GM12878 (cell line): ENCODE data around the gene LORICRIN. TPM values are rescaled to one million over a fixed set of nuclear protein-coding genes. Genes with fewer than 3 reads are reported as not detected.

Experiments used
- ATAC-seq: fragments of 200-7000 bp; cut with Tn5 transposase; 3 replicates; pipeline ENCODE4 v1.9.1; 2020; ENCODE audit warnings: mild to moderate bottlenecking, moderate library complexity
- Bru-seq: library from RNA; stranded (reverse); fragments of 400-500 nt; gene quantifications from one replicate; lab custom pipeline; 2021; lab: Mats Ljungman, UMichigan
- BruChase-seq, 2 experiments: library from RNA; stranded (reverse); fragments of 400-500 nt; gene quantifications; one replicate each; lab custom pipeline; 2021; lab: Mats Ljungman, UMichigan
- BruUV-seq: library from RNA; stranded (reverse); fragments of 400-500 nt; replicated peaks from 2 replicates; lab custom pipeline; 2021; lab: Mats Ljungman, UMichigan
- CTCF ChIA-PET: fragments of 300-600 bp; sonication (Branson Sonifier 250); formaldehyde crosslinking; extraction: SDS; loops from one replicate; lab custom pipeline; 2021; ENCODE audit warnings: inconsistent platforms; lab: Yijun Ruan, JAX
- POLR2A ChIA-PET: fragments of 350-600 bp; formaldehyde crosslinking; extraction: SDS; loops from one replicate; lab custom pipeline; 2021; ENCODE audit warnings: inconsistent platforms; lab: Charles Lee
- RAD21 ChIA-PET: fragments of 300-600 bp; sonication (Branson Sonifier 250); formaldehyde crosslinking; loops from one replicate; lab custom pipeline; 2023; ENCODE audit warnings: antibody characterized with exemption; ENCODE audit not compliant: unreplicated experiment; lab: Charles Lee
- SMC1A ChIA-PET: fragments of 300-600 bp; sonication (Branson Sonifier 250); formaldehyde crosslinking; loops from one replicate; lab custom pipeline; 2023; ENCODE audit not compliant: unreplicated experiment, uncharacterized antibody; lab: Charles Lee
- DNase-seq: peaks from one replicate; pipeline ENCODE4 v3.0.0-alpha.2; 2011; ENCODE audit warnings: low read depth, low spot score
- FAIRE-seq: peaks from 3 replicates; lab custom pipeline; 2011; peaks lifted over from hg19 to GRCh38; lab: Jason Lieb, UNC
- H2AFZ ChIP-seq: 2 replicates; pipeline ENCODE4 v1.6.0; 2011; ENCODE audit warnings: low read depth, low read length, control low read depth; ENCODE audit not compliant: control insufficient read depth
- H3K27ac ChIP-seq: 2 replicates; pipeline ENCODE4 v1.5.1; 2011; ENCODE audit warnings: control low read depth; ENCODE audit not compliant: control insufficient read depth, insufficient read depth
- H3K27me3 ChIP-seq, 2 experiments: replicated peaks in 1 of 2; 2 replicates each; pipeline versions ENCODE4 v1.6.0 to v1.6.1; 2011; ENCODE audit warnings: low read length in 1 of 2; ENCODE audit not compliant: control insufficient read depth in 2 of 2, insufficient read depth in 2 of 2
- H3K36me3 ChIP-seq, 2 experiments: 2 replicates each; pipeline ENCODE4 v1.5.1; 2011; ENCODE audit warnings: low read length in 1 of 2; ENCODE audit not compliant: control insufficient read depth in 2 of 2, insufficient read depth in 2 of 2
- H3K4me1 ChIP-seq: 2 replicates; pipeline ENCODE4 v1.6.1; 2011; ENCODE audit warnings: mild to moderate bottlenecking, low read length, moderate library complexity, mixed read lengths; ENCODE audit not compliant: control insufficient read depth, insufficient read depth
- H3K4me2 ChIP-seq: 2 replicates; pipeline ENCODE4 v1.6.0; 2011; ENCODE audit warnings: control low read depth; ENCODE audit not compliant: control insufficient read depth, insufficient read depth
- H3K4me3 ChIP-seq: fragments of 200-600 bp; sonication (generic); 2 replicates; pipeline ENCODE4 v1.5.1; 2016
- H3K79me2 ChIP-seq: 2 replicates; pipeline ENCODE4 v1.6.0; 2011; ENCODE audit warnings: low read length; ENCODE audit not compliant: control insufficient read depth, insufficient read depth
- H3K9ac ChIP-seq: 2 replicates; pipeline ENCODE4 v1.8.0; 2011; ENCODE audit warnings: low read length, control low read depth, mixed read lengths; ENCODE audit not compliant: control insufficient read depth, insufficient read depth
- H3K9me3 ChIP-seq: replicated peaks from 3 replicates; pipeline ENCODE4 v1.5.1; 2011; ENCODE audit warnings: mild to moderate bottlenecking, low read length; ENCODE audit not compliant: control insufficient read depth, insufficient read depth
- H4K20me1 ChIP-seq: 2 replicates; pipeline ENCODE4 v1.6.0; 2011; ENCODE audit not compliant: control insufficient read depth, insufficient read depth
- FOS ChIP-seq: IDR thresholded peaks from 3 replicates; pipeline ENCODE4 v1.6.1; 2011; ENCODE audit warnings: borderline replicate concordance; ENCODE audit not compliant: insufficient read length; ENCODE audit errors: extremely low read depth
- IRF5 ChIP-seq: fragments of 450-650 bp; IDR thresholded peaks from 2 replicates; pipeline ENCODE4 v1.6.1; 2017; ENCODE audit warnings: borderline replicate concordance
- MEF2B ChIP-seq: fragments of 450-650 bp; IDR thresholded peaks from 2 replicates; pipeline ENCODE4 v1.6.1; 2018; ENCODE audit warnings: mild to moderate bottlenecking, moderate library complexity; ENCODE audit not compliant: partially characterized antibody, poor library complexity, severe bottlenecking
- PAX5 ChIP-seq: IDR thresholded peaks from 2 replicates; pipeline ENCODE4 v1.6.1; 2011; ENCODE audit warnings: low read depth, low read length, borderline replicate concordance
- RAD21 ChIP-seq: IDR thresholded peaks from 2 replicates; pipeline ENCODE4 v1.6.1; 2011; ENCODE audit warnings: mild to moderate bottlenecking, low read depth, low read length, moderate library complexity; ENCODE audit not compliant: insufficient read depth
- TAF1 ChIP-seq: IDR thresholded peaks from 2 replicates; pipeline ENCODE4 v1.6.1; 2011; ENCODE audit warnings: mild to moderate bottlenecking, low read depth, low read length, borderline replicate concordance
- YBX1 ChIP-seq: fragments of 450-650 bp; IDR thresholded peaks from 2 replicates; pipeline ENCODE4 v1.6.1; 2016; ENCODE audit warnings: antibody characterized with exemption
- WGBS: methylation state at CpG from one replicate; pipeline ENCODE4 v1.1.6; 2016; ENCODE audit warnings: low lambda C conversion rate; ENCODE audit not compliant: insufficient replicate concordance, insufficient coverage; ENCODE audit errors: missing lambda C conversion rate; 5-methylcytosine and 5-hydroxymethylcytosine counted together
- in situ Hi-C: fragments of 300-500 bp; cut with MboI; formaldehyde crosslinking; loops from 9 replicates; pipeline ENCODE4 v1.14.3; 2018; ENCODE audit warnings: mixed read lengths
- intact Hi-C: fragments of 100-400 bp; cut with micrococcal nuclease; formaldehyde crosslinking; loops from one replicate; pipeline ENCODE4 v1.14.2; 2022; ENCODE audit not compliant: unreplicated experiment
- long read RNA-seq, 2 experiments: library from polyadenylated mRNA; unstranded; transcript quantifications; one replicate each; pipeline ENCODE4 v2.0.0, GENCODE V29; 2019 to 2020
- polyA minus RNA-seq, 3 experiments: library from RNA; depleted of rRNA, polyadenylated mRNA; stranded (reverse); fragments of >200 nt; gene quantifications; 2 replicates each; pipeline ENCODE4 v1.2.3, GENCODE V29; 2011
- polyA plus RNA-seq, 11 experiments: library from polyadenylated mRNA; depleted of rRNA in 4 of 11; unstranded in 6 of 11; stranded (reverse) in 5 of 11; fragments of >200 nt; fragmentation: Nextera tagmentation in 4 of 11; fragmentation: Illumina TruSeq in 1 of 11; extraction: Ambion mirVana in 4 of 11; extraction: Trizol in 1 of 11; gene quantifications; 1 replicate in 1 of 11; 2 replicates in 10 of 11; pipeline versions ENCODE4 v1.2.1 to v1.2.3, GENCODE V29; 2011 to 2016; ENCODE audit warnings: inconsistent platforms in 2 of 11, missing spikeins in 2 of 11, low read depth in 1 of 11
- total RNA-seq, 4 experiments: library from RNA; depleted of rRNA in 3 of 4; stranded (reverse); fragments of >200 nt in 3 of 4; fragmentation: Illumina TruSeq in 1 of 4; extraction: Trizol in 1 of 4; gene quantifications; 2 replicates each; pipeline versions ENCODE4 v1.2.1 to v1.2.3, GENCODE V29; 2013 to 2021

LORICRIN gene
- total RNA-seq (2013; cell fraction: nucleolus; rRNA removed): not detected in 2 replicates
- 0.06 TPM in 1 of 2 replicates, not detected in the other for total RNA-seq (2014; rRNA removed)
- not detected in 2 replicates for total RNA-seq (2014; rRNA removed; fragmentation: Illumina TruSeq; extraction: Trizol)
- not detected in 2 replicates for total RNA-seq (2021)
- polyA plus RNA-seq (2011; ENCODE audit: low read depth): not detected
- polyA plus RNA-seq (2011; rRNA removed): not detected in 2 replicates
- 0.07 TPM in 1 of 2 replicates, not detected in the other for polyA plus RNA-seq (2011; cell fraction: cytosol; rRNA removed)
- 0.25 and 0.39 TPM in 2 replicates for polyA plus RNA-seq (2011; cell fraction: nucleus; rRNA removed)
- not detected in 2 replicates for polyA plus RNA-seq (2012)
- not detected in 2 replicates for polyA plus RNA-seq (2014; fragmentation: Illumina TruSeq; extraction: Trizol)
- polyA plus RNA-seq (2014; fragmentation: Nextera tagmentation; extraction: Ambion mirVana): not detected
- polyA plus RNA-seq (2014; rRNA removed): 0.37 TPM in 1 of 2 replicates, not detected in the other
- polyA plus RNA-seq (2016; fragmentation: Nextera tagmentation; extraction: Ambion mirVana): not detected
- polyA minus RNA-seq (2011; rRNA and poly(A)+ RNA removed): 0.26 TPM in 1 of 2 replicates, not detected in the other
- polyA minus RNA-seq (2011; cell fraction: cytosol; rRNA and poly(A)+ RNA removed): not detected in 2 replicates
- 0.57 TPM in 1 of 2 replicates, not detected in the other for polyA minus RNA-seq (2011; cell fraction: nucleus; rRNA and poly(A)+ RNA removed)
- percentile 33 among the genes with signal in this experiment for Bru-seq, nascent RNA
- BruChase-seq, experiment 1, labeled RNA remaining after a 6-hour chase: percentile 29 among the genes with signal in this experiment
- BruChase-seq, experiment 2, labeled RNA remaining after a 2-hour chase: percentile 34 among the genes with signal in this experiment
- long read RNA-seq, experiment 1: 0 reads
- long read RNA-seq, experiment 2: 0 reads

- in situ Hi-C loops (no loop called here), intact Hi-C loops (no loop called here)
- ChIA-PET SMC1A (interaction anchor here (1.0 to 2.1 kb wide), 4 partner anchors 11 to 26 kb away, joined by 4 to 7 read pairs (median 4); no protein-coding TSS in a partner anchor), POLR2A (interaction anchor here (0.6 to 1.7 kb wide), 3 partner anchors 18 to 28 kb away, joined by 3 to 4 read pairs (median 3); no protein-coding TSS in a partner anchor), CTCF (interaction anchor here (0.8 to 4.1 kb wide), 7 partner anchors 9 to 93 kb away, joined by 3 to 38 read pairs (median 4); no protein-coding TSS in a partner anchor), RAD21 (interaction anchor here (4.2 kb wide), 1 partner anchor 26 kb away, joined by 31 read pairs; no protein-coding TSS in a partner anchor)
- Histone ChIP-seq H3K9me3 (no peaks in the 10 kb centered on the region), H3K36me3 (no peaks in the 10 kb centered on the region), H3K4me1 (peaks cover 15% of the 10 kb centered on the region), H3K9ac (no peak within 1 kb of the TSS), H4K20me1 (no peaks in the 10 kb centered on the region), H3K27ac (no peak within 1 kb of the TSS), H2AFZ (no peak within 1 kb of the TSS), H3K79me2 (no peaks in the 10 kb centered on the region), H3K27me3 (0 out of 4 replicates have a peak, but pooled peaks cover 0 to 4% of the 10 kb centered on the region in 2 experiments), H3K4me2 (peak within 1 kb of the TSS; percentile 53; the same call in 1 of the 2 replicates), H3K4me3 (no peak within 1 kb of the TSS)
- no TSS peak for BruUV-seq
- ATAC-seq (no peak), DNase-seq (no peak), FAIRE-seq (no peak)
- TF ChIP-seq IRF5 (no peak), TAF1 (no peak), PAX5 (no peak), FOS (no peak), YBX1 (no peak), RAD21 (no peak), MEF2B (no peak)
- 54% methylated on average over 3 of the region's 3 CpGs for WGBS
Observed at GRCh38 chr1:153259387-153259786, at the start of gene LORICRIN. Gene LORICRIN, plus strand, starts transcription at chr1:153259687. Its CDS starts 1,263 bp downstream, at chr1:153260950.
